ENCODE data around the gene BTF3L4.

Gene BTF3L4

DNA sequence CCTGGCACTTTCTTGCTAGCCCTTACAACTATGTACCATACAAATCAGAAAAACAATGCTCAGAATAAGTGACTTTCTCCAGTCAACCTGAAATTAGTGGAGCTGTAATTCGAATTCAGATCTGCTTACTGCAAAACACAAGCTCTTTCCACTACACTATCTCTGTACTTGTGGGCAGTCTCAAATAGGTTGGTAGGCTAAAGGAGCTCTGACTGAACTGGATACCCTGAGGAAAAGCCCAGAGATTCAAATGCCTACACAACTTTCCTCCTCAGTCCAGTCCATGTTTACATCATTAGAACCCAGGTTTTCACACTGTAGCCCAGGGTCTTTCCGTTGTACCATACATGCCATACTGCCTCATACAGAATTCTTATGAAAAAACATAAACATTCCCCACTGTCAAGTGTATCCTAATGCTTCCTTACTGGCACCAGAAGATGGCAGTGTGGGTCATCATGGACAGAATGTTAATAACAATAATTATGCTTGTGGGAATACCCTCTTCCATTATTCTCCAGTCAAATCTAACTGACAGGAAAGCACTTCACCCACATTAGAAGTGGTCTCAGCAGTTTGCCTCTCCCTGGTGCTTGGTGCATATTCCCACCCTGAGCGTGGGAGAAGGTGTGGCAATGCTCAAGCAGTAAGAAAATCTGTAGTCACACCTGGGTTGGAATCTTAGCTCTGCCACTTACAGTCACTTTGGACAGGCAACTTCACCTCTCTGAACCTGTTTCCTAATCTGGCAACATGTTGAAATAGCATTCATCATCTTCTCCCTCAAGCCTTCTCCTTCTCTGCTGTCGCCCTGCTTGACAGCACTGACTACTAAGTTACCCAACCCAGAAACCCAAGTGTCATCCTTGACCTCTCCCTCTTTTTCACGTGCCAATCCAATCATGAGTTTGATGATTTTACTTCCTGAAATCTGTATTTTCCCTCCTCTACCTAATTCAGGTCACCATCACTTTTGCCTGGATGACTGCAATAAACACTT, 71.4 kb downstream of the BTF3L4 start:
- peak; percentile 66 for DNase-seq

DNA sequence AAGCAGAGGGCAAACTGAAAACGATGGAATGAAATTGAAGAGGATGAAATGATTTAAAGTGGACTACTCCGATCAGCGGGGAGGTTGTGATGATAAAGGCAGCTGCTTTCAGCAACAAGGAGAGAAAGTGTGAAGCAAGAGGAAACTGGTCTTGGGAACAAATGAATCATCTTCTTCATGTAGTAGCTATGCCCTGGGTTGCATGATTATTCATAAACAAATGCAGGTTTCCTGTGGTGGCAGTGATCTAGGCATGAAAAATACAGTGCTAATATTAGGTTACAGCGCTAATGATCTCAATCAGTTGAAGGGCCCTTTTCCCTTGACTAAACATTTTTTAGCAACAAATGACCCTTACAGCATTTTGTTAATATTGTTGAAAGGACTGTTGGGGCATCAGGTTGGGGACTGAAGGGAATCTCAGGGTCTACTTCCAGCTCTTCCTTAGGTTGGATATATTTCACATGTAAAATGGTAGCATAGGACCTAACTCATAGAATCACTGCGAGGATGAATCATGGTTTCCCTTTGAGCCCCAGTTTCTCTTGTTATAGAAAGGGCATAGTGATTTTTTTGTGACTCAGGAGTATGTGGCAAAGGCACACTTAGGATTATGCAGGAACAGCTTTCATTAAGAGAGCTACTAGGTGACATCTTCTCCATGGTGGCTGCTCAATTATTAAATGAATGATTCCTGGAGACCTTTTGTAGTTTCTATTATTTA, 83.9 kb downstream of the BTF3L4 start:
- peak; percentile 80 for DNase-seq

Data from EL (cell line).